ENCODE data around the gene SMC5.

DNA sequence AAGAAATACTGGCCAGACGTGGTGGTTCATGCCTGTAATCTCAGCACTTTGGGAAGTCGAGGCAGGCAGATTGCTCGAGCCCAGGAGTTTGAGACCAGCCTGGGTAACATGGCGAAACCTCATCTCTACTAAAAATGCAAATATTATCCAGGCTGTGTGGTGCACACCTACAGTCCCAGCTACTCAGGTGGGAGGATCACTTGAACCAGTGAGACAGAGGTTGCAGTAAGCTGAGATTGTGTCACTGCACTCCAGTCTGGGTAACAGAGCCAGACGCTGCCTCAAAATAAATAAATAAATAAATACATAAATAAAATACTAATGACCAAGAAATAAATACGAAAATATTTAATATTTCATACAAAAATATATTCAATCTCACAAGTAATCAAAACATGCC, 136.9 kb downstream of the SMC5 start:
- TF ChIP-seq, protein P1, sequence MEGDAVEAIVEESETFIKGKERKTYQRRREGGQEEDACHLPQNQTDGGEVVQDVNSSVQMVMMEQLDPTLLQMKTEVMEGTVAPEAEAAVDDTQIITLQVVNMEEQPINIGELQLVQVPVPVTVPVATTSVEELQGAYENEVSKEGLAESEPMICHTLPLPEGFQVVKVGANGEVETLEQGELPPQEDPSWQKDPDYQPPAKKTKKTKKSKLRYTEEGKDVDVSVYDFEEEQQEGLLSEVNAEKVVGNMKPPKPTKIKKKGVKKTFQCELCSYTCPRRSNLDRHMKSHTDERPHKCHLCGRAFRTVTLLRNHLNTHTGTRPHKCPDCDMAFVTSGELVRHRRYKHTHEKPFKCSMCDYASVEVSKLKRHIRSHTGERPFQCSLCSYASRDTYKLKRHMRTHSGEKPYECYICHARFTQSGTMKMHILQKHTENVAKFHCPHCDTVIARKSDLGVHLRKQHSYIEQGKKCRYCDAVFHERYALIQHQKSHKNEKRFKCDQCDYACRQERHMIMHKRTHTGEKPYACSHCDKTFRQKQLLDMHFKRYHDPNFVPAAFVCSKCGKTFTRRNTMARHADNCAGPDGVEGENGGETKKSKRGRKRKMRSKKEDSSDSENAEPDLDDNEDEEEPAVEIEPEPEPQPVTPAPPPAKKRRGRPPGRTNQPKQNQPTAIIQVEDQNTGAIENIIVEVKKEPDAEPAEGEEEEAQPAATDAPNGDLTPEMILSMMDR (IDR thresholded peaks at IDR 0.05): no peak
- TF ChIP-seq EZH2 (IDR thresholded peaks at IDR 0.05; ENCODE audit: borderline replicate concordance, insufficient read depth, low read depth, low read length, poor library complexity, severe bottlenecking): no peak
